Caco-2 (cell line): ENCODE data around the gene TRIM31. TPM values are rescaled to one million over a fixed set of nuclear protein-coding genes. Genes with fewer than 3 reads are reported as not detected.

ENCODE experiments used
- BruUV-seq: library from RNA; stranded (reverse); fragments of 400-500 nt; replicated peaks from 2 replicates; lab custom pipeline; 2021; lab: Mats Ljungman, UMichigan
- CTCF ChIA-PET: fragments of 300-600 bp; sonication (Branson Sonifier 250); formaldehyde crosslinking; loops from one replicate; lab custom pipeline; 2022; ENCODE audit warnings: antibody characterized with exemption; lab: Charles Lee
- POLR2A ChIA-PET: fragments of 300-600 bp; sonication (Branson Sonifier 250); formaldehyde crosslinking; loops from one replicate; lab custom pipeline; 2022; ENCODE audit warnings: antibody characterized with exemption; lab: Charles Lee
- DNase-seq, 2 experiments: peaks; one replicate each; pipeline versions ENCODE4 v3.0.0 to v3.0.0-alpha.2; 2020 to 2022
- H3K27me3 ChIP-seq: replicated peaks from 2 replicates; pipeline ENCODE4 v1.6.0; 2011; ENCODE audit warnings: low read length; ENCODE audit not compliant: control insufficient read depth, insufficient read depth
- H3K36me3 ChIP-seq: 2 replicates; pipeline ENCODE4 v1.5.1; 2011; ENCODE audit warnings: low read length; ENCODE audit not compliant: control insufficient read depth, insufficient read depth
- H3K4me1 ChIP-seq: fragments of 250-450 bp; sonication (Bioruptor Pico); 2 replicates; pipeline ENCODE4 v1.5.1; 2020; ENCODE audit warnings: mild to moderate bottlenecking
- H3K4me3 ChIP-seq: 2 replicates; pipeline ENCODE4 v1.5.1; 2011; ENCODE audit warnings: low read depth, mild to moderate bottlenecking, control low read depth, low read length
- H3K9me3 ChIP-seq: fragments of 250-450 bp; sonication (Bioruptor Pico); 2 replicates; pipeline ENCODE4 v1.5.1; 2020; ENCODE audit warnings: mild to moderate bottlenecking, moderate library complexity
- H3K27ac Mint-ChIP-seq: one replicate; pipeline ENCODE4 v1.8.0; 2022; ENCODE audit warnings: mixed read lengths; ENCODE audit not compliant: unreplicated experiment
- H3K27me3 Mint-ChIP-seq: one replicate; pipeline ENCODE4 v1.8.0; 2022; ENCODE audit warnings: mixed read lengths; ENCODE audit not compliant: insufficient read depth, unreplicated experiment
- H3K36me3 Mint-ChIP-seq: one replicate; pipeline ENCODE4 v1.8.0; 2022; ENCODE audit warnings: mild to moderate bottlenecking, mixed read lengths; ENCODE audit not compliant: insufficient read depth, unreplicated experiment
- H3K4me1 Mint-ChIP-seq: one replicate; pipeline ENCODE4 v1.8.0; 2022; ENCODE audit warnings: low read depth, mixed read lengths; ENCODE audit not compliant: unreplicated experiment
- H3K4me3 Mint-ChIP-seq: one replicate; pipeline ENCODE4 v1.8.0; 2022; ENCODE audit warnings: mild to moderate bottlenecking, moderate library complexity, mixed read lengths; ENCODE audit not compliant: unreplicated experiment
- H3K9me3 Mint-ChIP-seq: one replicate; pipeline ENCODE4 v1.8.0; 2022; ENCODE audit warnings: mixed read lengths; ENCODE audit not compliant: unreplicated experiment
- CTCF ChIP-seq, 2 experiments: fragments of 200-600 bp in 1 of 2; IDR thresholded peaks; 1 replicate in 1 of 2; 2 replicates in 1 of 2; pipeline versions ENCODE4 v1.5.1 to v1.8.0; 2011 to 2022; ENCODE audit warnings: antibody characterized with exemption in 1 of 2, control low read depth in 1 of 2, inconsistent platforms in 1 of 2, low read depth in 1 of 2, low read length in 1 of 2, mild to moderate bottlenecking in 1 of 2, moderate library complexity in 1 of 2; ENCODE audit not compliant: insufficient read depth in 1 of 2, severe bottlenecking in 1 of 2, unreplicated experiment in 1 of 2
- intact Hi-C: fragments of 100-400 bp; cut with micrococcal nuclease; formaldehyde crosslinking; loops from one replicate; pipeline ENCODE4 v1.10.0; 2022; ENCODE audit not compliant: unreplicated experiment
- total RNA-seq: library from RNA; stranded (reverse); gene quantifications from 2 replicates; pipeline ENCODE4 v1.2.3, GENCODE V29; 2022

The TRIM31 gene
- total RNA-seq, 1 experiment from 2014 or later = 0.70 TPM

- BruUV-seq = no TSS peak
- peak overlapping the region; percentile 34 for H3K4me3 ChIP-seq
- Mint-ChIP-seq H3K4me1 (peaks cover 44% of the 10 kb centered on the region), H3K27ac (peak overlapping the region; percentile 69), H3K4me3 (peak overlapping the region; percentile 89), H3K9me3 (no peaks in the 10 kb centered on the region), H3K27me3 (no peaks in the 10 kb centered on the region), H3K36me3 (no peaks in the 10 kb centered on the region)
- no peaks in the 10 kb centered on the region for H3K36me3 ChIP-seq
- no peak for TF ChIP-seq CTCF (IDR thresholded peaks at IDR 0.05; ENCODE audit: insufficient read depth in 1 of 2, low read depth in 1 of 2, low read length in 1 of 2, severe bottlenecking in 1 of 2, unreplicated experiment in 1 of 2)
- no peak for DNase-seq
- no peaks in the 10 kb centered on the region for H3K9me3 ChIP-seq
- peaks cover 45% of the 10 kb centered on the region for H3K4me1 ChIP-seq
- ChIA-PET POLR2A (no interaction called here), CTCF (no interaction called here)
- intact Hi-C loops = loop anchor here (2.0 kb wide), 1 partner anchor 33 kb away; the partner anchor contains the start of gene PPP1R11
- H3K27me3 ChIP-seq = no peaks in the 10 kb centered on the region
Observed at GRCh38 chr6:30100154-30100553, 12.7 kb downstream of the TRIM31 start.

GRCh38 chr6:30097902-30098768, 14.8 kb downstream of the TRIM31 start:
- BruUV-seq = no TSS peak
- H3K9me3 Mint-ChIP-seq = no peaks in the 10 kb centered on the region
- no peaks in the 10 kb centered on the region for H3K36me3 Mint-ChIP-seq
- H3K4me1 Mint-ChIP-seq = peaks cover 46% of the 10 kb centered on the region
- intact Hi-C loops = no loop called here
- DNase-seq = peak; percentile 56 to 70
- Histone ChIP-seq H3K36me3 (no peaks in the 10 kb centered on the region), H3K4me1 (peaks cover 42% of the 10 kb centered on the region), H3K9me3 (no peaks in the 10 kb centered on the region), H3K4me3 (no peak overlapping the region), H3K27me3 (no peaks in the 10 kb centered on the region)
- CTCF ChIA-PET = interaction anchor here (0.5 to 1.5 kb wide), 3 partner anchors 33 to 442 kb away, joined by 3 to 4 read pairs (median 3); no protein-coding TSS in a partner anchor
- H3K27ac Mint-ChIP-seq = no peak overlapping the region
- peaks cover 2% of the 10 kb centered on the region for H3K27me3 Mint-ChIP-seq
- no peak overlapping the region for H3K4me3 Mint-ChIP-seq
- TF ChIP-seq CTCF (IDR thresholded peaks at IDR 0.05; ENCODE audit: insufficient read depth in 1 of 2, low read depth in 1 of 2, low read length in 1 of 2, severe bottlenecking in 1 of 2, unreplicated experiment in 1 of 2) = no peak
- POLR2A ChIA-PET = no interaction called here

- Histone ChIP-seq H3K36me3 (no peaks in the 10 kb centered on the region), H3K4me3 (no peak overlapping the region), H3K9me3 (no peaks in the 10 kb centered on the region), H3K4me1 (peaks cover 39% of the 10 kb centered on the region), H3K27me3 (no peaks in the 10 kb centered on the region)
- DNase-seq = no peak
- no peak for TF ChIP-seq CTCF (IDR thresholded peaks at IDR 0.05; ENCODE audit: insufficient read depth in 1 of 2, low read depth in 1 of 2, low read length in 1 of 2, severe bottlenecking in 1 of 2, unreplicated experiment in 1 of 2)
- intact Hi-C loops = no loop called here
- Mint-ChIP-seq H3K27ac (no peak overlapping the region), H3K4me1 (peaks cover 41% of the 10 kb centered on the region), H3K36me3 (no peaks in the 10 kb centered on the region), H3K4me3 (no peak overlapping the region), H3K27me3 (peaks cover 6% of the 10 kb centered on the region), H3K9me3 (no peaks in the 10 kb centered on the region)
- CTCF ChIA-PET = no interaction called here
- POLR2A ChIA-PET = no interaction called here
- BruUV-seq = no TSS peak
Observed at GRCh38 chr6:30096829-30097228, 16.1 kb downstream of the TRIM31 start.
